KOPT-K1 (cell line): ENCODE measurements around the gene ACTR3.

Source experiments
- H3K27ac ChIP-seq: fragments of 200-600 bp; sonication (generic); 2 replicates; pipeline ENCODE4 v1.5.1; 2016; ENCODE audit warnings: antibody characterized with exemption, mild to moderate bottlenecking, low read depth, low read length; ENCODE audit not compliant: poor library complexity, severe bottlenecking
- H3K36me3 ChIP-seq: fragments of 200-600 bp; sonication (generic); 2 replicates; pipeline ENCODE4 v1.5.1; 2017; ENCODE audit warnings: antibody characterized with exemption, mild to moderate bottlenecking, low read length, moderate library complexity; ENCODE audit not compliant: insufficient read depth
- H3K9me3 ChIP-seq: fragments of 200-600 bp; sonication (generic); 2 replicates; pipeline ENCODE4 v1.5.1; 2017; ENCODE audit warnings: antibody characterized with exemption, low read length, mild to moderate bottlenecking; ENCODE audit not compliant: insufficient read depth, poor library complexity, severe bottlenecking

The ACTR3 gene

GRCh38 chr2:113861740-113862139 is 28.1 kb upstream of the ACTR3 start:
- no peaks in the 10 kb centered on the region for H3K9me3 ChIP-seq
- no peak overlapping the region for H3K27ac ChIP-seq
- no peaks in the 10 kb centered on the region for H3K36me3 ChIP-seq

- H3K27ac ChIP-seq = no peak overlapping the region
- H3K36me3 ChIP-seq = no peaks in the 10 kb centered on the region
- H3K9me3 ChIP-seq = no peaks in the 10 kb centered on the region
These were observed 26.7 kb upstream of the ACTR3 start for GRCh38 chr2:113863144-113863543.

- no peak overlapping the region for H3K27ac ChIP-seq
- H3K36me3 ChIP-seq = no peaks in the 10 kb centered on the region
- H3K9me3 ChIP-seq = no peaks in the 10 kb centered on the region
These were observed 22.3 kb upstream of the ACTR3 start for GRCh38 chr2:113867571-113867970.

- Histone ChIP-seq H3K9me3 (no peaks in the 10 kb centered on the region), H3K36me3 (no peaks in the 10 kb centered on the region), H3K27ac (no peak overlapping the region)
These were observed 20.6 kb upstream of the ACTR3 start for GRCh38 chr2:113869253-113869652.

GRCh38 chr2:113872201-113872600 is 17.7 kb upstream of the ACTR3 start:
- no peak overlapping the region for H3K27ac ChIP-seq
- H3K9me3 ChIP-seq = no peaks in the 10 kb centered on the region
- no peaks in the 10 kb centered on the region for H3K36me3 ChIP-seq

GRCh38 chr2:113873867-113874266 is 16.0 kb upstream of the ACTR3 start:
- no peak overlapping the region for H3K27ac ChIP-seq
- no peaks in the 10 kb centered on the region for H3K9me3 ChIP-seq
- no peaks in the 10 kb centered on the region for H3K36me3 ChIP-seq

GRCh38 chr2:113875135-113875534 is 14.8 kb upstream of the ACTR3 start:
- H3K27ac ChIP-seq = no peak overlapping the region
- H3K36me3 ChIP-seq = no peaks in the 10 kb centered on the region

GRCh38 chr2:113876503-113877387 is 13.1 kb upstream of the ACTR3 start:
- Histone ChIP-seq H3K36me3 (peaks cover 8% of the 10 kb centered on the region), H3K27ac (peak overlapping the region; percentile 61), H3K9me3 (no peaks in the 10 kb centered on the region)

More at GRCh38 chr2:113875135-113875534, 14.8 kb upstream of the ACTR3 start:
- no peaks in the 10 kb centered on the region for H3K9me3 ChIP-seq

- H3K36me3 ChIP-seq = peaks cover 16% of the 10 kb centered on the region
- H3K9me3 ChIP-seq = no peaks in the 10 kb centered on the region
- peak overlapping the region; percentile 51 for H3K27ac ChIP-seq
These were observed 11.9 kb upstream of the ACTR3 start for GRCh38 chr2:113877711-113878598.

GRCh38 chr2:113878743-113879142 is 11.1 kb upstream of the ACTR3 start:
- Histone ChIP-seq H3K36me3 (peaks cover 19% of the 10 kb centered on the region), H3K27ac (peak overlapping the region; percentile 5), H3K9me3 (no peaks in the 10 kb centered on the region)

- Histone ChIP-seq H3K9me3 (no peaks in the 10 kb centered on the region), H3K36me3 (peaks cover 19% of the 10 kb centered on the region)
These were observed 10.4 kb upstream of the ACTR3 start for GRCh38 chr2:113879457-113879856.

GRCh38 chr2:113886479-113887008 is 3.3 kb upstream of the ACTR3 start:
- Histone ChIP-seq H3K36me3 (peaks cover 17% of the 10 kb centered on the region), H3K27ac (peak overlapping the region; percentile 23), H3K9me3 (no peaks in the 10 kb centered on the region)

More at GRCh38 chr2:113879457-113879856, 10.4 kb upstream of the ACTR3 start:
- no peak overlapping the region for H3K27ac ChIP-seq

- Histone ChIP-seq H3K9me3 (no peaks in the 10 kb centered on the region), H3K36me3 (peaks cover 11% of the 10 kb centered on the region), H3K27ac (peak overlapping the region; percentile 23)
These were observed 2.7 kb upstream of the ACTR3 start for GRCh38 chr2:113887009-113887792.

GRCh38 chr2:113888641-113889470 is 1.0 kb upstream of the ACTR3 start:
- Histone ChIP-seq H3K27ac (peak overlapping the region; percentile 98), H3K36me3 (peaks cover 9% of the 10 kb centered on the region), H3K9me3 (no peaks in the 10 kb centered on the region)
